ENCODE measurements around the gene ADISSP.

ADISSP gene

GRCh38 chr20:3782597-3782996 lies 15.0 kb upstream of the ADISSP start:
- DNase-seq (ENCODE audit: extremely low read depth in 1 of 2, low read depth in 1 of 2) = no peak

- no peak for DNase-seq (ENCODE audit: extremely low read depth in 1 of 2, low read depth in 1 of 2)
Measured at GRCh38 chr20:3781153-3781910, 13.8 kb upstream of the ADISSP start, which contains the start of gene SPEF1. TSS of gene SPEF1 (minus strand) at chr20:3781448. CDS start at chr20:3781287, 161 bp downstream.

GRCh38 chr20:3778976-3779375 lies 11.4 kb upstream of the ADISSP start:
- no peak for DNase-seq (ENCODE audit: extremely low read depth in 1 of 2, low read depth in 1 of 2)

GRCh38 chr20:3777716-3778629 lies 10.4 kb upstream of the ADISSP start:
- DNase-seq (ENCODE audit: extremely low read depth in 1 of 2, low read depth in 1 of 2) = peak in 1 of 2 donors; percentile 19

GRCh38 chr20:3777381-3777715 lies 9.8 kb upstream of the ADISSP start:
- no peak for DNase-seq (ENCODE audit: extremely low read depth in 1 of 2, low read depth in 1 of 2)

- no peak for DNase-seq (ENCODE audit: extremely low read depth in 1 of 2, low read depth in 1 of 2)
Measured at GRCh38 chr20:3775457-3776108, 8.0 kb upstream of the ADISSP start.

- no peak for DNase-seq (ENCODE audit: extremely low read depth in 1 of 2, low read depth in 1 of 2)
Measured at GRCh38 chr20:3771552-3772058, 4.1 kb upstream of the ADISSP start.

- peak; percentile 64 to 74 for DNase-seq (ENCODE audit: extremely low read depth in 1 of 2, low read depth in 1 of 2)
Measured at GRCh38 chr20:3768342-3769130, 983 bp upstream of the ADISSP start.

- DNase-seq (ENCODE audit: extremely low read depth in 1 of 2, low read depth in 1 of 2) = no peak
Measured at GRCh38 chr20:3767110-3767426, 485 bp downstream of the ADISSP start.

GRCh38 chr20:3766422-3767109 lies 987 bp downstream of the ADISSP start:
- DNase-seq (ENCODE audit: extremely low read depth in 1 of 2, low read depth in 1 of 2) = no peak

- no peak for DNase-seq (ENCODE audit: extremely low read depth in 1 of 2, low read depth in 1 of 2)
Measured at GRCh38 chr20:3765171-3765882, 2.2 kb downstream of the ADISSP start.

- no peak for DNase-seq (ENCODE audit: extremely low read depth in 1 of 2, low read depth in 1 of 2)
Measured at GRCh38 chr20:3764659-3765058, 2.9 kb downstream of the ADISSP start.

GRCh38 chr20:3763671-3764601 lies 3.6 kb downstream of the ADISSP start:
- no peak for DNase-seq (ENCODE audit: extremely low read depth in 1 of 2, low read depth in 1 of 2)

- no peak for DNase-seq (ENCODE audit: extremely low read depth in 1 of 2, low read depth in 1 of 2)
Measured at GRCh38 chr20:3760655-3761348, 6.8 kb downstream of the ADISSP start.

- no peak for DNase-seq (ENCODE audit: extremely low read depth in 1 of 2, low read depth in 1 of 2)
Measured at GRCh38 chr20:3759884-3760283, 7.7 kb downstream of the ADISSP start.

GRCh38 chr20:3759316-3759823 lies 8.2 kb downstream of the ADISSP start:
- no peak for DNase-seq (ENCODE audit: extremely low read depth in 1 of 2, low read depth in 1 of 2)

GRCh38 chr20:3758566-3758965 lies 9.0 kb downstream of the ADISSP start:
- DNase-seq (ENCODE audit: extremely low read depth in 1 of 2, low read depth in 1 of 2) = no peak

- DNase-seq (ENCODE audit: extremely low read depth in 1 of 2, low read depth in 1 of 2) = no peak
Measured at GRCh38 chr20:3757268-3757667, 10.3 kb downstream of the ADISSP start.

Data from activated CD8-positive, alpha-beta memory T cell treated with anti-CD3 and anti-CD28 coated beads for 1 hour (primary cell).